HG03460 (cell line): Measurements from ENCODE around the gene TNFRSF14.
"Not testable (repeated sequence)": the region's sequence is repeated elsewhere in the genome, so short reads cannot be mapped to it uniquely, and the experiment has no call there.

ENCODE experiments used
- ATAC-seq: cut with Tn5 transposase; IDR thresholded peaks from one replicate; pipeline ENCODE4 v1.9.1; 2021; ENCODE audit not compliant: unreplicated experiment

The TNFRSF14 gene

GRCh38 chr1:2538376-2538775, 17.8 kb upstream of the TNFRSF14 start:
- ATAC-seq, result no peak

- no peak for ATAC-seq
These were observed 17.3 kb upstream of the TNFRSF14 start for GRCh38 chr1:2538872-2539271.

- ATAC-seq, result no peak
These were observed 16.8 kb upstream of the TNFRSF14 start for GRCh38 chr1:2539312-2539907.

GRCh38 chr1:2540816-2541492, 15.2 kb upstream of the TNFRSF14 start:
- ATAC-seq, result no peak

- ATAC-seq, result no peak
These were observed 14.4 kb upstream of the TNFRSF14 start for GRCh38 chr1:2541619-2542245.

GRCh38 chr1:2542246-2542915, 13.8 kb upstream of the TNFRSF14 start:
- ATAC-seq, result no peak

GRCh38 chr1:2543543-2544092, 12.6 kb upstream of the TNFRSF14 start:
- no peak for ATAC-seq

- ATAC-seq, result no peak
These were observed 11.9 kb upstream of the TNFRSF14 start for GRCh38 chr1:2544093-2544874.

GRCh38 chr1:2544875-2545640, 11.1 kb upstream of the TNFRSF14 start:
- no peak for ATAC-seq

GRCh38 chr1:2545754-2546514, 10.2 kb upstream of the TNFRSF14 start:
- ATAC-seq, result peak; percentile 24

- peak; percentile 31 for ATAC-seq
These were observed 9.5 kb upstream of the TNFRSF14 start for GRCh38 chr1:2546515-2547209.

- peak; percentile 15 for ATAC-seq
These were observed 8.7 kb upstream of the TNFRSF14 start for GRCh38 chr1:2547210-2548067.

GRCh38 chr1:2548068-2548589, 8.0 kb upstream of the TNFRSF14 start:
- peak; percentile 22 for ATAC-seq

GRCh38 chr1:2549367-2550029, 6.7 kb upstream of the TNFRSF14 start:
- not testable (repeated sequence) for ATAC-seq

- ATAC-seq, result not testable (repeated sequence)
These were observed 5.8 kb upstream of the TNFRSF14 start for GRCh38 chr1:2550309-2550861.

GRCh38 chr1:2551544-2551943, 4.6 kb upstream of the TNFRSF14 start:
- ATAC-seq, result not testable (repeated sequence)

- no peak for ATAC-seq
These were observed 4.0 kb upstream of the TNFRSF14 start for GRCh38 chr1:2552189-2552588.
